CD8-positive, alpha-beta memory T cell (primary cell): ENCODE results near the gene EPAS1. TPM values are rescaled to one million over a fixed set of nuclear protein-coding genes. Genes with fewer than 3 reads are reported as not detected.

Experiments used
- CTCF ChIA-PET: fragments of 350-600 bp; sonication (Branson Sonifier 250); formaldehyde crosslinking; loops from one replicate; lab custom pipeline; 2021; ENCODE audit warnings: antibody characterized with exemption; lab: Charles Lee
- POLR2A ChIA-PET: fragments of 350-600 bp; sonication (Branson Sonifier 250); formaldehyde crosslinking; loops from one replicate; lab custom pipeline; 2021; ENCODE audit warnings: antibody characterized with exemption; lab: Charles Lee
- DNase-seq, 5 donors: peaks; one replicate each; pipeline versions ENCODE4 v3.0.0 to v3.0.0-alpha.2; 2020 to 2022; ENCODE audit warnings: mixed read lengths in 1 of 5
- H3K27ac ChIP-seq: one replicate; pipeline ENCODE4 v1.7.0; 2013; ENCODE audit warnings: low read depth, mild to moderate bottlenecking, low read length, moderate library complexity
- H3K27me3 ChIP-seq: 2 replicates; pipeline ENCODE4 v1.7.0; 2013; ENCODE audit warnings: low read length, mild to moderate bottlenecking; ENCODE audit not compliant: insufficient read depth, poor library complexity, severe bottlenecking
- H3K36me3 ChIP-seq: 2 replicates; pipeline ENCODE4 v1.7.0; 2013; ENCODE audit warnings: mild to moderate bottlenecking, low read length, moderate library complexity; ENCODE audit not compliant: insufficient read depth
- H3K4me1 ChIP-seq: 2 replicates; pipeline ENCODE4 v1.7.0; 2013; ENCODE audit warnings: mild to moderate bottlenecking, low read length, moderate library complexity; ENCODE audit not compliant: insufficient read depth
- H3K4me3 ChIP-seq: 2 replicates; pipeline ENCODE4 v1.7.0; 2013; ENCODE audit warnings: mild to moderate bottlenecking, low read length
- H3K9me3 ChIP-seq: 2 replicates; pipeline ENCODE4 v1.7.0; 2013; ENCODE audit warnings: mild to moderate bottlenecking, low read length
- H3K27ac Mint-ChIP-seq, 8 donors: one replicate each; pipeline ENCODE4 v1.8.0; 2020 to 2021; ENCODE audit warnings: mixed read lengths in 8 of 8, mild to moderate bottlenecking in 6 of 8, inconsistent platforms in 3 of 8, moderate library complexity in 3 of 8
- H3K27me3 Mint-ChIP-seq, 2 donors: one replicate each; pipeline ENCODE4 v1.8.0; 2020 to 2021; ENCODE audit warnings: mixed read lengths in 2 of 2, mild to moderate bottlenecking in 1 of 2, moderate library complexity in 1 of 2
- H3K36me3 Mint-ChIP-seq, 3 donors: one replicate each; pipeline ENCODE4 v1.8.0; 2020 to 2021; ENCODE audit warnings: mixed read lengths in 3 of 3, inconsistent platforms in 1 of 3, mild to moderate bottlenecking in 1 of 3
- H3K4me1 Mint-ChIP-seq, 3 donors: one replicate each; pipeline ENCODE4 v1.8.0; 2020 to 2021; ENCODE audit warnings: mixed read lengths in 3 of 3, inconsistent platforms in 1 of 3, mild to moderate bottlenecking in 1 of 3
- H3K4me3 Mint-ChIP-seq, 7 donors: one replicate each; pipeline ENCODE4 v1.8.0; 2020 to 2021; ENCODE audit warnings: mixed read lengths in 7 of 7, mild to moderate bottlenecking in 6 of 7, moderate library complexity in 4 of 7, inconsistent platforms in 2 of 7
- H3K9me3 Mint-ChIP-seq, 5 donors: one replicate each; pipeline ENCODE4 v1.8.0; 2020 to 2022; ENCODE audit warnings: mixed read lengths in 5 of 5, mild to moderate bottlenecking in 3 of 5, moderate library complexity in 2 of 5, inconsistent platforms in 1 of 5
- polyA plus RNA-seq: library from polyadenylated mRNA; unstranded; fragments of 300-500 nt; fragmentation: Illumina TruSeq; gene quantifications from one replicate; pipeline ENCODE4 v1.2.3, GENCODE V29; 2021
- total RNA-seq, 2 experiments: library from RNA; stranded (reverse); gene quantifications; one replicate each; pipeline ENCODE4 v1.2.3, GENCODE V29; 2021

EPAS1 gene
- total and polyA plus RNA-seq, 3 experiments from 2014 or later = 1.4 to 14.5 (median 9.0) TPM

- no peak for DNase-seq
- no peaks in the 10 kb centered on the region for H3K9me3 Mint-ChIP-seq
- H3K4me1 Mint-ChIP-seq = peaks cover 0 to 6% (median 2%) of the 10 kb centered on the region in 3 donors
- POLR2A ChIA-PET = no interaction called here
- H3K27ac Mint-ChIP-seq = no peak overlapping the region
- no peak overlapping the region for H3K4me3 ChIP-seq
- H3K27me3 Mint-ChIP-seq = peaks cover 6 to 9% of the 10 kb centered on the region in 2 donors
- H3K27me3 ChIP-seq = no peaks in the 10 kb centered on the region
- no peaks in the 10 kb centered on the region for H3K36me3 Mint-ChIP-seq
- CTCF ChIA-PET = no interaction called here
- no peak overlapping the region for H3K27ac ChIP-seq
- H3K4me1 ChIP-seq = no peaks in the 10 kb centered on the region
- H3K36me3 ChIP-seq = no peaks in the 10 kb centered on the region
- no peak overlapping the region for H3K4me3 Mint-ChIP-seq
- H3K9me3 ChIP-seq = no peaks in the 10 kb centered on the region
These were observed 29.6 kb upstream of the EPAS1 start for GRCh38 chr2:46267616-46268015.

- Mint-ChIP-seq H3K27me3 (peaks cover 6 to 9% of the 10 kb centered on the region in 2 donors), H3K4me1 (peaks cover 0 to 6% (median 2%) of the 10 kb centered on the region in 3 donors), H3K9me3 (no peaks in the 10 kb centered on the region), H3K36me3 (no peaks in the 10 kb centered on the region), H3K27ac (no peak overlapping the region), H3K4me3 (no peak overlapping the region)
- no peak for DNase-seq
- Histone ChIP-seq H3K9me3 (no peaks in the 10 kb centered on the region), H3K27me3 (no peaks in the 10 kb centered on the region), H3K36me3 (no peaks in the 10 kb centered on the region), H3K4me3 (no peak overlapping the region), H3K4me1 (no peaks in the 10 kb centered on the region), H3K27ac (no peak overlapping the region)
- CTCF ChIA-PET = no interaction called here
- POLR2A ChIA-PET = no interaction called here
These were observed 29.0 kb upstream of the EPAS1 start for GRCh38 chr2:46268196-46268595.

- ChIA-PET CTCF (no interaction called here), POLR2A (no interaction called here)
- Histone ChIP-seq H3K9me3 (no peaks in the 10 kb centered on the region), H3K36me3 (no peaks in the 10 kb centered on the region), H3K27ac (no peak overlapping the region), H3K27me3 (no peaks in the 10 kb centered on the region), H3K4me1 (no peaks in the 10 kb centered on the region), H3K4me3 (no peak overlapping the region)
- peaks cover 6 to 9% of the 10 kb centered on the region in 2 donors for H3K27me3 Mint-ChIP-seq
- no peak overlapping the region for H3K27ac Mint-ChIP-seq
- DNase-seq = no peak
- no peaks in the 10 kb centered on the region for H3K9me3 Mint-ChIP-seq
- no peaks in the 10 kb centered on the region for H3K36me3 Mint-ChIP-seq
- H3K4me3 Mint-ChIP-seq = peak overlapping the region in 1 of 7 donors; percentile 16
- H3K4me1 Mint-ChIP-seq = peaks cover 0 to 6% (median 2%) of the 10 kb centered on the region in 3 donors
These were observed 28.2 kb upstream of the EPAS1 start for GRCh38 chr2:46269001-46269400.

- H3K9me3 Mint-ChIP-seq = no peaks in the 10 kb centered on the region
- no peak overlapping the region for H3K4me3 ChIP-seq
- H3K27me3 ChIP-seq = no peaks in the 10 kb centered on the region
- no peak overlapping the region for H3K27ac Mint-ChIP-seq
- no peaks in the 10 kb centered on the region for H3K4me1 ChIP-seq
- H3K36me3 ChIP-seq = no peaks in the 10 kb centered on the region
- H3K4me3 Mint-ChIP-seq = no peak overlapping the region
- DNase-seq = no peak
- ChIA-PET POLR2A (no interaction called here), CTCF (no interaction called here)
- no peaks in the 10 kb centered on the region for H3K36me3 Mint-ChIP-seq
- H3K27me3 Mint-ChIP-seq = peaks cover 0 to 4% of the 10 kb centered on the region in 2 donors
- H3K4me1 Mint-ChIP-seq = peaks cover 0 to 6% (median 2%) of the 10 kb centered on the region in 3 donors
- no peaks in the 10 kb centered on the region for H3K9me3 ChIP-seq
- H3K27ac ChIP-seq = no peak overlapping the region
These were observed 27.5 kb upstream of the EPAS1 start for GRCh38 chr2:46269544-46270273.

GRCh38 chr2:46270384-46270783, 26.8 kb upstream of the EPAS1 start:
- Mint-ChIP-seq H3K36me3 (no peaks in the 10 kb centered on the region), H3K4me1 (peaks cover 0 to 6% (median 2%) of the 10 kb centered on the region in 3 donors), H3K4me3 (no peak overlapping the region), H3K27ac (no peak overlapping the region), H3K27me3 (peaks cover 0 to 4% of the 10 kb centered on the region in 2 donors), H3K9me3 (no peaks in the 10 kb centered on the region)
- Histone ChIP-seq H3K4me3 (no peak overlapping the region), H3K9me3 (no peaks in the 10 kb centered on the region), H3K27ac (no peak overlapping the region), H3K27me3 (no peaks in the 10 kb centered on the region), H3K36me3 (no peaks in the 10 kb centered on the region), H3K4me1 (no peaks in the 10 kb centered on the region)
- CTCF ChIA-PET = interaction anchor here (1.1 kb wide), 1 partner anchor 14 kb away, joined by 3 read pairs; no protein-coding TSS in a partner anchor
- POLR2A ChIA-PET = no interaction called here
- DNase-seq = no peak

GRCh38 chr2:46273225-46273863, 23.9 kb upstream of the EPAS1 start:
- peaks cover 0 to 6% (median 0%) of the 10 kb centered on the region in 3 donors for H3K36me3 Mint-ChIP-seq
- no peak overlapping the region for H3K4me3 Mint-ChIP-seq
- ChIA-PET CTCF (interaction anchor here (0.7 to 1.3 kb wide), 2 partner anchors 10 to 636 kb away, joined by 3 read pairs; no protein-coding TSS in a partner anchor), POLR2A (no interaction called here)
- H3K27me3 Mint-ChIP-seq = peaks cover 12 to 27% of the 10 kb centered on the region in 2 donors
- no peak for DNase-seq
- no peaks in the 10 kb centered on the region for H3K9me3 Mint-ChIP-seq
- Histone ChIP-seq H3K9me3 (no peaks in the 10 kb centered on the region), H3K4me3 (no peak overlapping the region), H3K4me1 (peaks cover 6% of the 10 kb centered on the region), H3K27me3 (no peaks in the 10 kb centered on the region), H3K27ac (no peak overlapping the region), H3K36me3 (no peaks in the 10 kb centered on the region)
- peaks cover 5 to 13% (median 11%) of the 10 kb centered on the region in 3 donors for H3K4me1 Mint-ChIP-seq
- H3K27ac Mint-ChIP-seq = no peak overlapping the region

GRCh38 chr2:46273919-46274318, 23.3 kb upstream of the EPAS1 start:
- Mint-ChIP-seq H3K27ac (no peak overlapping the region), H3K36me3 (peaks cover 0 to 6% (median 0%) of the 10 kb centered on the region in 3 donors), H3K9me3 (no peaks in the 10 kb centered on the region), H3K27me3 (peaks cover 13 to 24% of the 10 kb centered on the region in 2 donors), H3K4me1 (peaks cover 5 to 11% (median 11%) of the 10 kb centered on the region in 3 donors), H3K4me3 (no peak overlapping the region)
- DNase-seq = no peak
- POLR2A ChIA-PET = no interaction called here
- CTCF ChIA-PET = interaction anchor here (0.7 to 1.3 kb wide), 2 partner anchors 9 to 637 kb away, joined by 3 read pairs; no protein-coding TSS in a partner anchor
- Histone ChIP-seq H3K4me3 (no peak overlapping the region), H3K27ac (no peak overlapping the region), H3K36me3 (no peaks in the 10 kb centered on the region), H3K27me3 (no peaks in the 10 kb centered on the region), H3K4me1 (peaks cover 6% of the 10 kb centered on the region), H3K9me3 (no peaks in the 10 kb centered on the region)

GRCh38 chr2:46274586-46274985, 22.6 kb upstream of the EPAS1 start:
- Mint-ChIP-seq H3K4me1 (peaks cover 5 to 11% (median 11%) of the 10 kb centered on the region in 3 donors), H3K9me3 (no peaks in the 10 kb centered on the region), H3K36me3 (peaks cover 0 to 6% (median 0%) of the 10 kb centered on the region in 3 donors), H3K4me3 (no peak overlapping the region), H3K27me3 (peaks cover 13 to 23% of the 10 kb centered on the region in 2 donors), H3K27ac (no peak overlapping the region)
- no peaks in the 10 kb centered on the region for H3K27me3 ChIP-seq
- no peaks in the 10 kb centered on the region for H3K36me3 ChIP-seq
- peaks cover 6% of the 10 kb centered on the region for H3K4me1 ChIP-seq
- no peak for DNase-seq
- CTCF ChIA-PET = no interaction called here
- H3K9me3 ChIP-seq = no peaks in the 10 kb centered on the region
- H3K4me3 ChIP-seq = no peak overlapping the region
- POLR2A ChIA-PET = no interaction called here
- no peak overlapping the region for H3K27ac ChIP-seq
